ENCODE data around the gene RALY. TPM values are rescaled to one million over a fixed set of nuclear protein-coding genes. Genes with fewer than 3 reads are reported as not detected.

The RALY gene
- polyA plus RNA-seq, 2 of the 4 experiments (the other 2 are of a cell fraction): 63.4 to 102 TPM

DNA sequence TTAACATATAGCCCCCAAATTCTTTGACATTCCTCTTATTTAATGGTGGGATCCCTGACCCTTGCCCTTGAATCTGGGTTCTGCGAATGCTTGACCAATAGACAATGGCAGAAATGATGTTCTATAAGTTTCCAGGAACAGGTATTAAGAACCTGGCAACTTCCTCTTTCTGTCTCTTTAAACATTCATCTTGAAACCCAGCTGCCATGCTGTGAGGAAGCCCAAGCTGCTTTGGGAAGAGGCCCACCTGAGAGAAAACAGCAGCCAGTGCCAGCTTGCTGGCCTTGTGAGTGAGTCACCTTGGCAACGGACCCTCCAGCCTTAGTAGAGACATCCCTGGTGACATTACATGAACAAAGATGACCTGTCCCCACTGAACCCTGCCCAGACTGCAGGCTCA is 45.2 kb upstream of the RALY start:
- no peak for FAIRE-seq
- peak in 1 of 2 experiments; percentile 13 for DNase-seq (ENCODE audit: low read depth in 1 of 2, low spot score in 1 of 2)
- ATAC-seq: no peak
- no peak for TF ChIP-seq JUN (IDR thresholded peaks at IDR 0.05)
- no peak for TF ChIP-seq ESRRA (IDR thresholded peaks at IDR 0.05; ENCODE audit: borderline replicate concordance, low read length)
- no peak for TF ChIP-seq EHF (CRISPR knock-in tag; IDR thresholded peaks at IDR 0.05)
- TF ChIP-seq NPAS2 (CRISPR knock-in tag; IDR thresholded peaks at IDR 0.05; ENCODE audit: borderline replicate concordance): no peak
- TF ChIP-seq CEBPB (IDR thresholded peaks at IDR 0.05): no peak
- TF ChIP-seq, protein P1, sequence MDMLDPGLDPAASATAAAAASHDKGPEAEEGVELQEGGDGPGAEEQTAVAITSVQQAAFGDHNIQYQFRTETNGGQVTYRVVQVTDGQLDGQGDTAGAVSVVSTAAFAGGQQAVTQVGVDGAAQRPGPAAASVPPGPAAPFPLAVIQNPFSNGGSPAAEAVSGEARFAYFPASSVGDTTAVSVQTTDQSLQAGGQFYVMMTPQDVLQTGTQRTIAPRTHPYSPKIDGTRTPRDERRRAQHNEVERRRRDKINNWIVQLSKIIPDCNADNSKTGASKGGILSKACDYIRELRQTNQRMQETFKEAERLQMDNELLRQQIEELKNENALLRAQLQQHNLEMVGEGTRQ (IDR thresholded peaks at IDR 0.05): no peak
- no peak for TF ChIP-seq TP53 (CRISPR knock-in tag; IDR thresholded peaks at IDR 0.05)
- TF ChIP-seq, protein P2, sequence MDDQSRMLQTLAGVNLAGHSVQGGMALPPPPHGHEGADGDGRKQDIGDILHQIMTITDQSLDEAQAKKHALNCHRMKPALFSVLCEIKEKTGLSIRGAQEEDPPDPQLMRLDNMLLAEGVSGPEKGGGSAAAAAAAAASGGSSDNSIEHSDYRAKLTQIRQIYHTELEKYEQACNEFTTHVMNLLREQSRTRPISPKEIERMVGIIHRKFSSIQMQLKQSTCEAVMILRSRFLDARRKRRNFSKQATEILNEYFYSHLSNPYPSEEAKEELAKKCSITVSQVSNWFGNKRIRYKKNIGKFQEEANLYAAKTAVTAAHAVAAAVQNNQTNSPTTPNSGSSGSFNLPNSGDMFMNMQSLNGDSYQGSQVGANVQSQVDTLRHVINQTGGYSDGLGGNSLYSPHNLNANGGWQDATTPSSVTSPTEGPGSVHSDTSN (IDR thresholded peaks at IDR 0.05): no peak
- TF ChIP-seq, protein P3, sequence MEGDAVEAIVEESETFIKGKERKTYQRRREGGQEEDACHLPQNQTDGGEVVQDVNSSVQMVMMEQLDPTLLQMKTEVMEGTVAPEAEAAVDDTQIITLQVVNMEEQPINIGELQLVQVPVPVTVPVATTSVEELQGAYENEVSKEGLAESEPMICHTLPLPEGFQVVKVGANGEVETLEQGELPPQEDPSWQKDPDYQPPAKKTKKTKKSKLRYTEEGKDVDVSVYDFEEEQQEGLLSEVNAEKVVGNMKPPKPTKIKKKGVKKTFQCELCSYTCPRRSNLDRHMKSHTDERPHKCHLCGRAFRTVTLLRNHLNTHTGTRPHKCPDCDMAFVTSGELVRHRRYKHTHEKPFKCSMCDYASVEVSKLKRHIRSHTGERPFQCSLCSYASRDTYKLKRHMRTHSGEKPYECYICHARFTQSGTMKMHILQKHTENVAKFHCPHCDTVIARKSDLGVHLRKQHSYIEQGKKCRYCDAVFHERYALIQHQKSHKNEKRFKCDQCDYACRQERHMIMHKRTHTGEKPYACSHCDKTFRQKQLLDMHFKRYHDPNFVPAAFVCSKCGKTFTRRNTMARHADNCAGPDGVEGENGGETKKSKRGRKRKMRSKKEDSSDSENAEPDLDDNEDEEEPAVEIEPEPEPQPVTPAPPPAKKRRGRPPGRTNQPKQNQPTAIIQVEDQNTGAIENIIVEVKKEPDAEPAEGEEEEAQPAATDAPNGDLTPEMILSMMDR (IDR thresholded peaks at IDR 0.05): no peak
- no peak for TF ChIP-seq ZFP36 (IDR thresholded peaks at IDR 0.05; ENCODE audit: borderline replicate concordance, partially characterized antibody)
- TF ChIP-seq MAZ (IDR thresholded peaks at IDR 0.05; ENCODE audit: borderline replicate concordance, low read depth, low read length): no peak
- TF ChIP-seq FOXS1 (CRISPR knock-in tag; IDR thresholded peaks at IDR 0.05): no peak
- H3K4me2 ChIP-seq: no peak overlapping the region
- H3K27ac ChIP-seq: no peak overlapping the region
- H3K4me3 ChIP-seq: no peak overlapping the region
- H3K9me3 ChIP-seq: peaks cover 21% of the 10 kb centered on the region
- POLR2A ChIA-PET: no interaction called here
- 39% methylated on average over 2 of the region's 2 CpGs for WGBS (ENCODE audit: missing lambda C conversion rate)
- CTCF ChIA-PET: interaction anchor here (0.5 to 0.8 kb wide), 2 partner anchors 14 to 25 kb away, joined by 3 read pairs; no protein-coding TSS in a partner anchor
- no peaks in the 10 kb centered on the region; the same call in 2 of the 3 replicates for H3K4me1 ChIP-seq

DNA sequence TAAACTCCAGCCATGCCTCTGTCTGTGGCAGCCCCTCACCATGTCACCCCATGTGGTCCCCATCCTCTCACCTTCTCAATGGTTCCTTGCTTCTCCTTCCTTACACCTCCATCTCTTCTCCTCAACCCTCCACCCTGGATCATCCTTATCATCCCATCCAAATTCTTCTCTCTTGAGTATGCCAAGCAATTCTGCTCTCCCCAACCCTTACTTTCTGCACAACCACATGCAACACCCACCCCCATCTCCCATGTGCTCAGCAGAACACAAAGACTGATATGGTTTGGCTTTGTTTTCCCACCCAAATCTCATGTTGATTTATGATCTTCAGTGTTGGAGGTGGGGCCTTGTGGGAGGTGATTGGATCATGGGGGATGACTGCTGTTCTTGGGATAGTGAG is 42.5 kb upstream of the RALY start:
- H3K9me3 ChIP-seq: peaks cover 21% of the 10 kb centered on the region
- no peaks in the 10 kb centered on the region for H3K4me1 ChIP-seq
- TF ChIP-seq EHF (CRISPR knock-in tag; IDR thresholded peaks at IDR 0.05) (no peak), EHMT2 (IDR thresholded peaks at IDR 0.05; ENCODE audit: low read depth) (no peak), MAFK (IDR thresholded peaks at IDR 0.05; ENCODE audit: partially characterized antibody) (no peak), EP300 (IDR thresholded peaks at IDR 0.05) (no peak), ZFP36 (IDR thresholded peaks at IDR 0.05; ENCODE audit: borderline replicate concordance, partially characterized antibody) (no peak), BHLHE40 (IDR thresholded peaks at IDR 0.05; ENCODE audit: low read depth, low read length) (no peak), HEYL (CRISPR knock-in tag; IDR thresholded peaks at IDR 0.05) (no peak), RFX5 (IDR thresholded peaks at IDR 0.05) (no peak), MYC (IDR thresholded peaks at IDR 0.05; ENCODE audit: borderline replicate concordance, low read length) (no peak), JUN (IDR thresholded peaks at IDR 0.05) (no peak), RARB (CRISPR knock-in tag; IDR thresholded peaks at IDR 0.05) (no peak), TP53 (CRISPR knock-in tag; IDR thresholded peaks at IDR 0.05) (no peak), SREBF2 (IDR thresholded peaks at IDR 0.05) (no peak)
- ChIA-PET CTCF (no interaction called here), POLR2A (no interaction called here)
- ATAC-seq (no peak), DNase-seq (ENCODE audit: low read depth in 1 of 2, low spot score in 1 of 2) (no peak), FAIRE-seq (no peak)
- H3K27ac ChIP-seq: no peak overlapping the region
- H3K4me3 ChIP-seq: no peak overlapping the region
- no peak overlapping the region for H3K4me2 ChIP-seq

DNA sequence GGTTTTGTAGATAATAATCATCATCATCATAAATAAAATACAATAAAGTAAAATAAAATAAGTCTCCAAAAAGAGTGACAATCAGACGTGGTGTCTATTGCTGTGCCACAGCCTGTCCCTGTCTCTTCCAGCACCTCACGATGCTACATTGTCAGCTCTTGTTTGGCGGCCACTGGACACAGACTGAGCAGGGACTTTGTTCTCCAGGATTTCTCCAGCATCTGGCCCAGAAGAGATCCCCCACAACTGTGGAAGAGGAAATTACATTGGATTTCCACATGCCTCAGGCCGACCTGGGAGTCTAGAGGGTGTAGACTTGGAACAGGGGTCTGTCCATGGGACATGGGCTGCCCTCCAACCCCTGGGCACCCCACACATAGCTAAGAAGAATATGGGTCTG is 39.2 kb upstream of the RALY start:
- no peak overlapping the region for H3K4me3 ChIP-seq
- CTCF ChIA-PET: interaction anchor here (0.6 kb wide), 1 partner anchor 226 kb away, joined by 3 read pairs; no protein-coding TSS in a partner anchor
- H3K4me1 ChIP-seq: no peaks in the 10 kb centered on the region
- no peak for FAIRE-seq
- no peak for TF ChIP-seq KDM1A (IDR thresholded peaks at IDR 0.05; ENCODE audit: low read depth)
- no peak for TF ChIP-seq BHLHE40 (IDR thresholded peaks at IDR 0.05; ENCODE audit: low read depth, low read length)
- TF ChIP-seq MAZ (IDR thresholded peaks at IDR 0.05; ENCODE audit: borderline replicate concordance, low read depth, low read length): no peak
- TF ChIP-seq HDAC2 (IDR thresholded peaks at IDR 0.05): no peak
- 51% methylated on average over 4 of the region's 4 CpGs for WGBS (ENCODE audit: missing lambda C conversion rate)
- DNase-seq (ENCODE audit: low read depth in 1 of 2, low spot score in 1 of 2): no peak
- no peak for ATAC-seq
- POLR2A ChIA-PET: interaction anchor here (1.1 kb wide), 1 partner anchor 39 kb away, joined by 4 read pairs; the partner anchor contains the start of gene RALY
- H3K27ac ChIP-seq: no peak overlapping the region
- no peaks in the 10 kb centered on the region for H3K9me3 ChIP-seq
- no peak overlapping the region for H3K4me2 ChIP-seq
